ENCODE results near the gene CAMTA1. TPM values are rescaled to one million over a fixed set of nuclear protein-coding genes. Genes with fewer than 3 reads are reported as not detected.
"Not testable (repeated sequence)": the region's sequence is repeated elsewhere in the genome, so short reads cannot be mapped to it uniquely, and the experiment has no call there.

CAMTA1 gene
- total and polyA plus RNA-seq, 2 experiments from 2014 or later, result 213 to 341 TPM

- DNase-seq (ENCODE audit: low read depth in 1 of 2, low spot score in 1 of 2), result peak in 1 of 2 donors; percentile 36
- Histone ChIP-seq H3K27ac (no peak overlapping the region), H3K36me3 (no peaks in the 10 kb centered on the region), H3K4me1 (ENCODE audit: low read depth) (peaks cover 3% of the 10 kb centered on the region), H3K9me3 (ENCODE audit: low read depth) (no peaks in the 10 kb centered on the region), H3K4me3 (no peak overlapping the region), H3K27me3 (no peaks in the 10 kb centered on the region)
- TF ChIP-seq, protein P1, sequence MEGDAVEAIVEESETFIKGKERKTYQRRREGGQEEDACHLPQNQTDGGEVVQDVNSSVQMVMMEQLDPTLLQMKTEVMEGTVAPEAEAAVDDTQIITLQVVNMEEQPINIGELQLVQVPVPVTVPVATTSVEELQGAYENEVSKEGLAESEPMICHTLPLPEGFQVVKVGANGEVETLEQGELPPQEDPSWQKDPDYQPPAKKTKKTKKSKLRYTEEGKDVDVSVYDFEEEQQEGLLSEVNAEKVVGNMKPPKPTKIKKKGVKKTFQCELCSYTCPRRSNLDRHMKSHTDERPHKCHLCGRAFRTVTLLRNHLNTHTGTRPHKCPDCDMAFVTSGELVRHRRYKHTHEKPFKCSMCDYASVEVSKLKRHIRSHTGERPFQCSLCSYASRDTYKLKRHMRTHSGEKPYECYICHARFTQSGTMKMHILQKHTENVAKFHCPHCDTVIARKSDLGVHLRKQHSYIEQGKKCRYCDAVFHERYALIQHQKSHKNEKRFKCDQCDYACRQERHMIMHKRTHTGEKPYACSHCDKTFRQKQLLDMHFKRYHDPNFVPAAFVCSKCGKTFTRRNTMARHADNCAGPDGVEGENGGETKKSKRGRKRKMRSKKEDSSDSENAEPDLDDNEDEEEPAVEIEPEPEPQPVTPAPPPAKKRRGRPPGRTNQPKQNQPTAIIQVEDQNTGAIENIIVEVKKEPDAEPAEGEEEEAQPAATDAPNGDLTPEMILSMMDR (IDR thresholded peaks at IDR 0.05; ENCODE audit: low read depth, low read length), result no peak
These were observed 810.1 kb downstream of the CAMTA1 start for GRCh38 chr1:7595336-7595735.

GRCh38 chr1:7596126-7596965 is 811.1 kb downstream of the CAMTA1 start:
- Histone ChIP-seq H3K27ac (no peak overlapping the region), H3K36me3 (no peaks in the 10 kb centered on the region), H3K27me3 (no peaks in the 10 kb centered on the region), H3K9me3 (ENCODE audit: low read depth) (no peaks in the 10 kb centered on the region), H3K4me1 (ENCODE audit: low read depth) (no peaks in the 10 kb centered on the region), H3K4me3 (no peak overlapping the region)
- TF ChIP-seq, protein P1 (IDR thresholded peaks at IDR 0.05; ENCODE audit: low read depth, low read length), result no peak
- no peak for DNase-seq (ENCODE audit: low read depth in 1 of 2, low spot score in 1 of 2)

GRCh38 chr1:7598058-7598457 is 812.8 kb downstream of the CAMTA1 start:
- H3K27me3 ChIP-seq; H3K36me3 ChIP-seq; H3K27ac ChIP-seq; H3K4me1 ChIP-seq (ENCODE audit: low read depth); H3K4me3 ChIP-seq; H3K9me3 ChIP-seq (ENCODE audit: low read depth); DNase-seq (ENCODE audit: low read depth in 1 of 2, low spot score in 1 of 2): not testable (repeated sequence)

GRCh38 chr1:7604906-7605305 is 819.7 kb downstream of the CAMTA1 start:
- H3K36me3 ChIP-seq; H3K4me3 ChIP-seq; H3K9me3 ChIP-seq (ENCODE audit: low read depth); H3K27ac ChIP-seq; H3K4me1 ChIP-seq (ENCODE audit: low read depth); H3K27me3 ChIP-seq; DNase-seq (ENCODE audit: low read depth in 1 of 2, low spot score in 1 of 2): not testable (repeated sequence)

- Histone ChIP-seq H3K4me1 (ENCODE audit: low read depth) (no peaks in the 10 kb centered on the region), H3K36me3 (no peaks in the 10 kb centered on the region), H3K27me3 (no peaks in the 10 kb centered on the region), H3K27ac (no peak overlapping the region), H3K9me3 (ENCODE audit: low read depth) (no peaks in the 10 kb centered on the region), H3K4me3 (no peak overlapping the region)
- no peak for DNase-seq (ENCODE audit: low read depth in 1 of 2, low spot score in 1 of 2)
- TF ChIP-seq, protein P1 (IDR thresholded peaks at IDR 0.05; ENCODE audit: low read depth, low read length), result no peak
These were observed 820.8 kb downstream of the CAMTA1 start for GRCh38 chr1:7606096-7606495.

GRCh38 chr1:7607097-7607496 is 821.8 kb downstream of the CAMTA1 start:
- no peak overlapping the region for H3K4me3 ChIP-seq
- H3K9me3 ChIP-seq (ENCODE audit: low read depth), result no peaks in the 10 kb centered on the region
- DNase-seq (ENCODE audit: low read depth in 1 of 2, low spot score in 1 of 2), result no peak
- H3K4me1 ChIP-seq (ENCODE audit: low read depth), result no peaks in the 10 kb centered on the region
- H3K36me3 ChIP-seq, result no peaks in the 10 kb centered on the region
- H3K27me3 ChIP-seq, result no peaks in the 10 kb centered on the region
- TF ChIP-seq, protein P1 (IDR thresholded peaks at IDR 0.05; ENCODE audit: low read depth, low read length), result no peak
- no peak overlapping the region for H3K27ac ChIP-seq

Data from cardiac muscle cell (in vitro differentiated cells and primary cell).